CD4-positive, alpha-beta T cell treated with Interferon gamma for 1 hour (primary cell): ENCODE results near the gene UBE2D2.
A peak's percentile ranks its signal among the peaks of the same experiment; 100 is the strongest.

Experiments used
- DNase-seq: peaks from one replicate; pipeline ENCODE4 v3.0.0-alpha.2; 2020

Gene UBE2D2

GRCh38 chr5:139663207-139664085 lies 102.3 kb downstream of the UBE2D2 start:
- no peak for DNase-seq

- peak; percentile 81 for DNase-seq
These were observed 103.1 kb downstream of the UBE2D2 start for GRCh38 chr5:139664086-139664693.

- DNase-seq: no peak
These were observed 103.7 kb downstream of the UBE2D2 start for GRCh38 chr5:139664727-139665351.

GRCh38 chr5:139665626-139666025 lies 104.5 kb downstream of the UBE2D2 start:
- no peak for DNase-seq

- no peak for DNase-seq
These were observed 105.4 kb downstream of the UBE2D2 start for GRCh38 chr5:139666551-139666950.

GRCh38 chr5:139667001-139667729 lies 106.0 kb downstream of the UBE2D2 start:
- no peak for DNase-seq

- no peak for DNase-seq
These were observed 106.6 kb downstream of the UBE2D2 start for GRCh38 chr5:139667730-139668063.

- DNase-seq: peak; percentile 29
These were observed 107.1 kb downstream of the UBE2D2 start for GRCh38 chr5:139668064-139668880.

GRCh38 chr5:139668924-139669661 lies 108.0 kb downstream of the UBE2D2 start:
- DNase-seq: no peak

- DNase-seq: peak; percentile 48
These were observed 108.7 kb downstream of the UBE2D2 start for GRCh38 chr5:139669662-139670368.

GRCh38 chr5:139670369-139671095 lies 109.4 kb downstream of the UBE2D2 start:
- peak; percentile 63 for DNase-seq

- DNase-seq: no peak
These were observed 110.1 kb downstream of the UBE2D2 start for GRCh38 chr5:139671096-139671841.

GRCh38 chr5:139675213-139675612 lies 114.1 kb downstream of the UBE2D2 start:
- DNase-seq: no peak

- DNase-seq: no peak
These were observed 114.7 kb downstream of the UBE2D2 start for GRCh38 chr5:139675825-139676224.

GRCh38 chr5:139676406-139676805 lies 115.3 kb downstream of the UBE2D2 start:
- no peak for DNase-seq

GRCh38 chr5:139676951-139677735 lies 116.0 kb downstream of the UBE2D2 start:
- DNase-seq: no peak
